Measurements from ENCODE around the gene ZFP62.
"Not testable (repeated sequence)": the region's sequence is repeated elsewhere in the genome, so short reads cannot be mapped to it uniquely, and the experiment has no call there.

Gene ZFP62

GRCh38 chr5:180860887-180861822, at the start of gene ZFP62:
TSS of gene ZFP62 (minus strand) at chr5:180861276. CDS start at chr5:180861219, 57 bp downstream.
- DNase-seq, result peak; percentile 73

- DNase-seq, result no peak
Observed at GRCh38 chr5:180910735-180911134, 49.7 kb upstream of the ZFP62 start.

- DNase-seq, result no peak
Observed at GRCh38 chr5:180910182-180910581, 49.1 kb upstream of the ZFP62 start.

GRCh38 chr5:180909782-180910181, 48.7 kb upstream of the ZFP62 start:
- no peak for DNase-seq

GRCh38 chr5:180908998-180909731, 48.1 kb upstream of the ZFP62 start:
- DNase-seq, result no peak

GRCh38 chr5:180908400-180908799, 47.3 kb upstream of the ZFP62 start:
- no peak for DNase-seq

- DNase-seq, result no peak
Observed at GRCh38 chr5:180901319-180902009, 40.4 kb upstream of the ZFP62 start.

- DNase-seq, result no peak
Observed at GRCh38 chr5:180900178-180900577, 39.1 kb upstream of the ZFP62 start.

- no peak for DNase-seq
Observed at GRCh38 chr5:180898621-180899246, 37.7 kb upstream of the ZFP62 start, which contains the start of gene BTNL8. TSS of gene BTNL8 (plus strand) at chr5:180899159. CDS start at chr5:180899311, 152 bp downstream.

- DNase-seq, result not testable (repeated sequence)
Observed at GRCh38 chr5:180895330-180895729, 34.3 kb upstream of the ZFP62 start.

GRCh38 chr5:180889381-180889780, 28.3 kb upstream of the ZFP62 start:
- no peak for DNase-seq

GRCh38 chr5:180885845-180886529, 24.9 kb upstream of the ZFP62 start:
- DNase-seq, result not testable (repeated sequence)

GRCh38 chr5:180875860-180876426, 14.9 kb upstream of the ZFP62 start:
- DNase-seq, result no peak

GRCh38 chr5:180874804-180875582, 13.9 kb upstream of the ZFP62 start:
- no peak for DNase-seq

- DNase-seq, result peak; percentile 22
Observed at GRCh38 chr5:180873615-180874520, 12.8 kb upstream of the ZFP62 start.

- DNase-seq, result no peak
Observed at GRCh38 chr5:180872419-180872818, 11.3 kb upstream of the ZFP62 start.

GRCh38 chr5:180870276-180871068, 9.4 kb upstream of the ZFP62 start:
- DNase-seq, result no peak

- no peak for DNase-seq
Observed at GRCh38 chr5:180869587-180869986, 8.5 kb upstream of the ZFP62 start.

- peak; percentile 71 for DNase-seq
Observed at GRCh38 chr5:180868960-180869359, 7.9 kb upstream of the ZFP62 start.
